Measurements from ENCODE around the gene NEURL4.
"Not testable (repeated sequence)": the region's sequence is repeated elsewhere in the genome, so short reads cannot be mapped to it uniquely, and the experiment has no call there.

The NEURL4 gene

DNA sequence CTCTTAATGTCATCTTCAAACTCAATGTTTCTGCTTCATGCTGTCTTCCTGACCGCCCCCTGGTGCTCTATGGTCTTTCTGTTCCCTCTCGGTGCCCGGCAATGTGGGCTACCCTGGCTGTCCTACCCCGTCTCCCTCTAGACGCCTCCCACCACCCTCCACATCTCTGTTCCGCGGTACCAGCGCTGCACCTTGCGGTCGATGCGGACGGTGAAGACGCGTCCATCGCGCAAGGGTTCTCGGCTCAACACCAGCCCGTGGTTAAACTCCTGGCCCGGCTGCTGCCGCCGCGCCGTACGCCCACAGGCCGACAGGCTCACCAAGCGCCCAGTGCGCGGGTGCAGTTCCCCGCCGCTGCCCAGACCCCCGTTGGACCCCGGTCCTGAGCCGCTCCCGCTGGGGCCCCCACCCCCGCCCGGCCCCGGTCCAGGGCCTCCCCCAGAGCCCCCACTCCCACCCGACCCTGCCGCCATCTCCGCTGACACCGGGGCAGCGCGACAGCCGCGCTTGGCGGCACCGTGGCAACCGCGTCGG is at the start of gene NEURL4:
Gene NEURL4, minus strand, starts transcription at position 496 of the 534 bp plus-strand sequence. Its CDS starts 23 bp downstream, at position 473.
- no peak for FAIRE-seq

DNA sequence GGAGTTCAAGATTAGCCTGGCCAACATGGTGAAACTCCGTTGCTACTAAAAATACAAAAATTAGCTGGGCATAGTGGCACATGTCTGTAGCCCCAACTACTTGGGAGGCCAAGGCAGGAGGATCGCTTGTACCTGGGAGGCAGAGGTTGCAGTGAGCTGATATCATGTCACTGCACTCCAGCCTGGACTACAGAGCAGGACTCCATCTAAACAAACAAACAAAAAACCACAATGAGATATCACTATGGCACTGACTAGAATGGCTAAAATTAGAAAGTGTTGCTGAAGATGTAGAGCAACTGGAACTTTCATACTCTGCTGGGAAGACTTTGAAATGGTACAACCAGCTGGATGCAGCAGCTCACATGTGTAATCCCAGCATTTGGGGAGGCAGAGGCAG is 45.2 kb upstream of the NEURL4 start:
- no peak for FAIRE-seq

DNA sequence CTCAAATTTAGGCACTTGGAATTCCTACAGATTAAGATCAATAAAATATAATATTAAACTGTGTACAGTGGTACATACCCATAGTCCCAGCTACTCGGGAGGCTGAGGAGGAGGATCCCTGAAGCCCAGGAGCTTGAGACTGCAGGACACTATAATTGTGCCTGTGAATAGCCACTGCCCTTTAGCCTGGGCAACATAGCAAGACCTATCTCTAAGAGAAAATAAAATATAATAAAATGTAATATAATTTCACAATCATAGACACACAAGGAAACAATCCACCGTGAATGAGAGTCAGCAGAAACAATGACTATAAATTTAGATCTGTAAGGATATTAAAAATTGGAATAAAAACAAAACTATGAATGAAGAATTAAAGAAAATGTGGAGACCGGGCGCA is 41.7 kb upstream of the NEURL4 start:
- no peak for FAIRE-seq

DNA sequence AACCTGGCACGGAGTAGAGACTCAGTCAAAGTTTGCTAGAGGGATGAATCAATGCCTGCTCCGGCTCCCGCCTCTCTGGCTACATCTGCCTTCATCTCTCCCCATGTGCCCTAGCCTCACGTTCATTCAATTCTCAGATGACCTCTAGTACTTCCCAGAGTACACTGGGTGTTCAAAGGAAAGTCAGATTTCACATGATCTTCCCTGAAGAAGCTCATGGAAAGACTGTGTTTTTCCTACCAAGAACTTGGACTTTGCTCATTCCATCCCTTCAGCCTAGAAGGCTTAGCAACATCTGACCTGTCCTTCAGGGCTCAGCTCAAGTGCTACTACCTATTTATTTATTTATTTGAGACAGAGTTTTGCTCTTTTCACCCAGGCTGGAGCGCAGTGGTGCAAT is 40.7 kb upstream of the NEURL4 start:
- FAIRE-seq = no peak

DNA sequence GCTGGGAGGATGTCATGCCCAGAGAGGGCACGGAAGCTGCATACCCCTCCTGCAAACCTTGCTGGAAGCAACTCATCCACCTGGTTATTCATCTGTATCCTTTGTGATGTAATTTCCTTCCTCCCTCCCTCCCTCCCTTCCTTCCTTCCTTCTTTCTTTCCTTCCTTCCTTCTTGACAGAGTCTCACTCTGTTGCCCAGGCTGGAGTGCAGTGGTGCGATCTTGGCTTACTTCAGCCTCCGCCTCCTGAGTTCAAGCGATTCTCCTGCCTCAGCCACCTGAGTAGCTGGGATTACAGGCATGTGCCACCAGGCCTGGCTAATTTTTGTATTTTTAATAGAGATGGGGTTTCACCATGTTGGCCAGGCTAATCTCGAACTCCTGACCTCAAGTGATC is 39.5 kb upstream of the NEURL4 start:
- not testable (repeated sequence) for FAIRE-seq

DNA sequence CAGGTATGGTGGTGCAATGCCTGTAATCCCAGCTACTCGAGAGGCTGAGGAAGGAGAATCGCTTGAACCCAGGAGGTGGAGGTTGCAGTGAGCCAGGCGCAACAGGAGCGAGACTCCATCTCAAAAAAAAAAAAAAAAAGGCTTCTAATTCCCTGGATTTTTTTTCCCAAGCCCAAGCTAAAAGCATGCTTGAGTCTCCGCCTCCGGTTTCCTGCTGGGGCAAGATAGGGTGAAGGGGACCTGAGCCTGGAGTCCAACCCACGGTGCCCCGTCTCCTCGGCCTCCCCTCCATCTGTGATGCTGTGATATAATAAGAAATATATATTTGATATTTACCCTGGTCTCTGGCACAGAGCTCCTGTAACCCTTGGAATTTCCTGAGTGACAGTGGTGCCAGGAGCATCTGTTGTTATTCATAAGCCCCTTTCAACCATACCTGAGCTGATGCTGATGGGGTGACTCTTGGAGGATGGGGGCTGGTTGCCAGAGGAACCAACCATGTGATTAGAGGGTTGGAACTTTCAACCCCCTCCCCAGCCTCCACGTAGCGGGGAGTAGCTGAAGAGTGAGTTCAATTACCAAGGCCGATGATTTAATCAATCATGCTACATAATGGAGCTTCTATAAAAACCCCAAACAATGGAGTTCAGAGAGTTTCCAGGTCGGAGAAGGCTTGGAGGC is 38.9 kb upstream of the NEURL4 start:
- FAIRE-seq = no peak

DNA sequence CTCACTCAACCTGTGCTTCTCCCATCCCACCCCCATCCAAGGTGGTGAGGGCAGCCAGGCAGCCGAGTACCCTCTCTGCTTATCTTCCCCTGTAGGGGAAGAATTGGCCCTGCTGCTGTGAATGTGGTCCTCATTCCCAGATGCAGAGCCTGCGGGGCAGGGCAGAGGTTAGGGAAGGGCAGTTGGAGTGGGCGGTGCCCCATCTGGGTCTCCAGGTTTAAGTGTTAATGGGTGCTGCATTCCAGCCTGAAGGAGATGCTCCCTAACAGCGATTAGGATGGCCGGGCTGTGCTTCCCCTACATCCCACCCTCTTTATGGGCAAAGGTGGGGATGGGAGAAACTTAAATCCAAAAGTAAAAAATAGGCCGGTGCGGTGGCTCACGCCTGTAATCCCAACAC is 37.9 kb upstream of the NEURL4 start:
- no peak for FAIRE-seq

DNA sequence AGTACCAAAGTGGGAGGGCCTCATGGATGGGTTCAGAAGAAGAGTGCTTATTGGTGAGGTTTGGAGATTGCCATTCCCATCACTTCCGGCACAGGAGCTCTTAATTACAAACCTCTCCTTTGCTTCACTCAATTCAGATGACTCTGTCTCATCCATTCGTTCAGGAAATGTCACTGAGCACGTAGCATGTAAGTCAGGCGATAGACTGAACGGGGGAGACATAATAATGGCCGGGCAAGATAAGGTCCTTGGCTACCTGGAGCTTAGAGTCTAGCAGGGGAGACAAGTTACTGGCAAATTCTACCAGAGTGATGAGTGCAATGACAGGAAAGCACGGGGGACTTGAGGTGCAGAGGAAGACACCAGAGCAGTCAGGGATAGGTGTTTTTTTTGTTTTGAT is 36.8 kb upstream of the NEURL4 start:
- FAIRE-seq = not testable (repeated sequence)

DNA sequence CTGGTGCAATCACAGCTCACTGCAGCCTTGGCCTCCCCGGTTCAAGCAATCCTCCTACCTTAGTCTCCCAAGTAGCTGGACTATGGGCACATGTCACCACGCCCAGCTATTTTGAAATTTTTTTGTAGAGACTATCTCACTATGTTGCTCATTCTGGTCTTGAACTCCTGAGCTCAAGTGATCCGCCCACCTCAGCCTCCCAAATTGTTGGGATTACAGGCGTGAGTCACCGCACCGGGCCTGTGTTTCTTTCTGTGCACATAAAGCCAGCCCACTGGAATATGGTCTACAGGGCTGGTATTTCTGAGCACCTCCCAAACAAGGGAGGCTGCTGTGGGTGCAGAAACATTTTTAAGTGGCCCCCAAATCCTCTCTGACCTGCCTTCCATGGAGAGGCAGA is 34.2 kb upstream of the NEURL4 start:
- no peak for FAIRE-seq

DNA sequence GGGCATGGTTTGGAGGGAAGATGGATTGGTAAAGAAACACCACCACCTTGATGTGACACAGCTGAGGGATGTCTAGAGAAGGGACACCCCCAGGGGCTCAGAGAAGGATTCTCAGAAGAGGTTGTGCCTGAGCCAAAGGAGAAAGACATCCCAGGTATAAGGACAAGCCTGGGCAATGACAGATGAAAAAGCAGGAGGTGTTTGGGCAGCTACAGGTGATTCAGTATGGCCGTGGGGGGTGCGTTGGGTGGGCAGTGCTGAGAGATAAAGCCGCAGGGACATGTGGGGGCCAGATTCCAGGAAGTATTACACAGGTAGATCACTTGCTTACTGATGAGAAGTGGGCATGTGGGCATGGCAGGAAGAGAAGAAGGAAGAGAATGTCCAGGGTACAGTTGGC is 32.8 kb upstream of the NEURL4 start:
- FAIRE-seq = no peak

DNA sequence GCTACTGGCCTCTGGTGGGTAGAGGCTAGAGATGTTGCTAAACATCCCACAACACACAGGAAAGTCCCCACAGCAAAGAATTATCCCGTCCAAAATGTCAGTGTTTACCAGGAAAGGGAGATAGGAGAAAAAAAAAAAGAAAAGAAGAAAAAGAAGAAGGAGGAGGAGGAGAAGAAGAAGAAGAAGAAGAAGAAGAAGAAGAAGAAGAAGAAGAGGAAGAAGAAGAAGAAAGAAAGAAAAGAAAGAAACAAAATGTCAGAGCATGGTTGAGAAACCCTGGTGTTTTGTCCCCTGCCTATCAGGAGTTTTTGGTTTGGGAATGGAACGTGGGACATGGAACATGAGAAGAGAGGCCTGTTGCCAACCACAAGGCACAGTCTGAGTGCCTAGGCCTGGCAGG is 28.2 kb upstream of the NEURL4 start:
- no peak for FAIRE-seq

DNA sequence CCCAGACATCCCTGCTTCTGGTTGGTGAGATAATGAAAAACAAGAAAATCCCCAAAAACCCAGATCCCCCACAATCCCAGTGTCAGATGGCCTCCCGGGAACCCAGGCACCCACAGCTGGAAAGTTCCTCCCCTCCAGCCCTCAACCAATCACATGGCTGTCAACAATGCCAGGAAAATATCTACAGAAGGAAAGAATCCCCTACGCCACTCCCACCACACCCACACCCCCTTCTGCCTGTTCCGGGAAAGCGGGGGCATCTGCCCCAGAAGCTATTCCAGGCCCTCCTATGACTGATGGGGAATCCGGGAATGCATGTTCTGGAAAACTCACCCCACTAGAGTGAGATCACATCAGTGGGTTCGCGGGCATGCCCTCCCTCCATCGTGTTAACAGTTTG is 27.6 kb upstream of the NEURL4 start:
- FAIRE-seq = no peak

DNA sequence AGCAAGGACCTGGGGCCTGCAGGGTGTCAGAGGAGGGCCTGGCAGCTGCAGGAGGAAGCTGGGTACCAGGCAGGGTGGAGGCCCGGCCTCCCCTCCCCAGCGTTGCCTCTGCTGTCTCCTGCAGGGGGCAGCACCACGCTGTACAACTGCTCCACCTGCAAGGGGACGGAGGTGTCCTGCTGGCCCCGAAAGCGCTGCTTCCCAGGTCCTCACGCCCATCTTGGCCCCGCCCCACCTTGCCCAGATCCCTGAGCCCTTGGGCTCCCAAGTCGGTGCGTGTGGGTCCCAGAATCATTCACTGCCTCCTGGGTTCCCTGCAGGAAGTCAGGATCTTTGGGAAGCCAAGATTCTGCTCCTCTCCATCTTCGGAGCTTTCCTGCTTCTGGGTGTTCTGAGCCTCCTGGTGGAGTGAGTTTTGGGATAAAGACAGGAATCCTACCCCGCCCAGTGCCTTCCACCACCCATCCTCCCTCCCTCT is 27.0 kb upstream of the NEURL4 start:
- no peak for FAIRE-seq

DNA sequence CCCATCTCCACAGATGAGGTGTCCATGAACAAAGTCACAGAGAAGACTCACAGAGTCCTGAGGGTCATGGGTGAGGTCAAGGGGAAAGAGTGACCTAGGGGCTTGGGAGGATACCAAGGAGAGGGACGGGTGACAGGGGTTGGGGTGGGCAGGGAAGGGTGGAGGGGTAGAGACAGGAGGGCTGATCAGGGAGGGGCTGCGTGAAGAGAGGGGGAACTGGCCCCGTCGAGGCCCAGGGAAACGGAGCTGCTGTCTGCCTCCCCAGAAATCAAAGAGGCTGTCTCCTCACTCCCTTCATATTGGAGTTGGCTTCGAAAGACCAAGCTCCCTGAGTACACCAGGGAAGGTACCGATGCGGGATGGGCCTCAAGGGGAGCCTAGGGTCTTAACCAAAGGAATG is 26.4 kb upstream of the NEURL4 start:
- no peak for FAIRE-seq

DNA sequence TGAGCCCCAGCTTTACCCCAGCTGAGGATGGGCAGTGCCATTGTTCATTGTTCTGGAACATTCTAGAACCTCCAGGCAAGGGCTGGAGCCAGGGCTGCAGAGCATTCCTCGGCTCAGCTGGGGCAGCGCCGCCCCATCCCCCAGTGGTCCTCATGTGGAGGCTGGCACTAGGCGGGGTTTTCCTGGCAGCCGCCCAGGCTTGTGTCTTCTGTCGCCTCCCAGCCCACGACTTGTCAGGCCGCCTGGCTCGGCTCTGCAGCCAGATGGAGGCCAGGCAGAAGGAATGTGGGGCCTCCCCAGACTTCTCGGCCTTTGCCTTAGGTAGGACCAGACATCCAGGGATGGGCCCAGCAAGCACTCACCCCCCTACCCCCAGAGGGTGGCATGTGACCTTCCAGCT is 25.9 kb upstream of the NEURL4 start, which contains the start of gene TMEM95:
Gene TMEM95, plus strand, starts transcription at position 104 of the 400 bp plus-strand sequence. Its CDS starts 49 bp downstream, at position 153.
- FAIRE-seq = no peak

DNA sequence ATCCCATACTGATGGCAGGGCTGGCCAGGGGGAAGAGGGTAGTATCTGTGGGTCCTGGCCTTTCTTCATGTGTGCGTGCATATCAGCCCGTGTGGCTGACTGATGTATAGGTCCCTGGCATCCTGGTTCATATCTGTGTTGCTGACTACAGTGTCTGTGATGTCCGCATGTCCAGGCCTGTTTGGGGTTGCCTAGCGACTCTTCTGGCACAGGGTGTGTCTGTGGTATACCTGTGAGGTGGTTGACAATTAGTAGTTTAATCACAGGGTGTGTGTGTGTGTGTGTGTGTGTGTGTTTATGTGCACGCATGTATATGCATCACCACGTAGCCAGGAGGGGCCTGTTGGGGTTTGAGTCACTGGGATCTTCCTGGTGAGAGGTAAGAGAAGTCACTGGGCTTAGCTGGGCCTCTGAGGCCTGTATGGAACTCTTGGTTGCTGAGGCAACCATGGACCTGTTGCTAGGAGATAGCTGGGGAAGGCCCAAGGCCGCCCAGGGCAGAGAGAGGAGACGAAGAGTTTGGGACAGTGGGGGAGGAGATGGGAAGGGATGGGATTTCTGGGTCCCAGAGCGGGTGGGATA is 25.2 kb upstream of the NEURL4 start:
- FAIRE-seq = no peak

DNA sequence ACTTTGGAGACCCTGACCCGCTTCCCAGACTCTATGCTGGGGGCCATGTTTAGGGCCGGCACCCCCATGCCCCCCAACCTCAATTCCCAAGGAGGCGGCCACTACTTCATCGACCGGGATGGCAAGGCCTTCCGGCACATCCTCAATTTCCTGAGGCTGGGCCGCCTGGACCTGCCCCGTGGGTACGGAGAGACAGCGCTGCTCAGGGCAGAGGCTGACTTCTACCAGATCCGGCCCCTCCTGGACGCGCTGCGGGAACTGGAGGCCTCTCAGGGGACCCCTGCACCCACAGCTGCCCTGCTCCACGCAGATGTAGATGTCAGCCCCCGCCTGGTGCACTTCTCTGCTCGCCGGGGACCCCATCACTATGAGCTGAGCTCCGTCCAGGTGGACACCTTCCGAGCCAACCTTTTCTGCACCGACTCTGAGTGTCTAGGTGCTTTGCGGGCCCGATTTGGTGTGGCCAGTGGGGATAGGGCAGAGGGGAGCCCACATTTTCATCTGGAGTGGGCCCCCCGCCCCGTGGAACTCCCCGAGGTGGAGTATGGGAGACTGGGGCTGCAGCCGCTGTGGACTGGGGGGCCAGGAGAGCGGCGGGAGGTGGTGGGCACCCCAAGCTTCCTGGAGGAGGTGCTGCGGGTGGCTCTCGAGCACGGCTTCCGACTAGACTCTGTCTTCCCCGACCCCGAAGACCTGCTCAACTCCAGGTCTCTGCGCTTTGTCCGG is 23.9 kb upstream of the NEURL4 start:
- FAIRE-seq = no peak

DNA sequence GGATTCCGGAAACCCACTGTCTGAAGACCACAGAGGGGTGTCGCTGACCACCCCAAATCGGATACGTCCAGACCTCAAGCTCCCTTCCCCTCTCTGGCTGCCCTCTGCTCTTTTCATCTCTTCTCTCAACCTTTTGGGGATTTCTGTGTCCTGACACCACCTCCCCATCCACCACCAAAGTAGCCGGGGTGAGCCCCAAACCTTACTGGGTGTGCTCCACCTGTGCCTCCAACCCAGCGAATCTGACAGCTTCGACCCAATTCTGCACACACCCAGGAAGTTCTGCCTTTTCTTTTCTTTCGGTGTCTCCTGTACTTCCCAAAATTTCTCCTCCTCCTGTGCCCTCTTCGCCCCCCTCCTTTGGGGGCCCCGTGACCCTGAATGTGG is 23.4 kb upstream of the NEURL4 start:
- no peak for FAIRE-seq

DNA sequence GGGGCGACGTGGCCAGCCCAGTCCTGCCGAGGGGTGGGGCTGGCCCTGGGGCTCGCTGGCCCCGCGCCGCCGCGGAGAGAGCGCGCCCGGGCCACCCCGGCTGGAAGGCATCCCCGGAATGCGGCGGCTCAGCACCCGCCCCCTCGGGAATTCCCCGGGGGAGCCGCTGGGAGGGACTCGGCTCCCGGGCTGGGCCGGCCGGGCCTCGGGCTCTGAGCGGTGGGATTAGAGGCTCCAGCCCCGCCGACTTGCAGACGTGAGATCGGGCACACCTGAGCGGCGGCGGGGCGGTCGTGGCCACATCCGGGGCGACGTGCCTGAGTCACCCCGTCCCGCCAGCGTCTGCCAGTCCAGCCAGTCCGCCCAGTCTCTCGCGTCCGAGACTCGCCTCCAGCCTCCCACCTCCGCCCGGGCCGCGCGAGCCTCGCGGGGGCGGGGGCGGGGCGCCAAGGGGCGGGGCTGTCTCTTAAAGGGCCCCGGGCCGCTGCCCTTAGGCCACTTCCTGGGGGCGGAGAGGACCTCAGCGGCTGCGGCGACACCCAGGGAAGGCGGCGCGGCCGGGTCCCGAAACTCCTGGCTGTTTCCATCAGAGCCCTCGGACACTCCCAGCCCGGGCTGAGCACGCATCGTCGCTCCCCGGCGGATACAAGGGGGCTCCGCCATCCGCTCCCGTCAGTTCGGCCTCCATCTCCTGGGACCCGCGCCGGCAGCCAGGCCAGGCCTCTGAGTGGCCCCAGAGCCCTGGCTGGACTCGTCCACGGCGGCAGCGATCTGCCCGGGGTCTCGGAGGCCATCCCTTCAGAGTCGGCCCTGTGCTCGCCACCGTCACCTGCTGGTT is 22.7 kb upstream of the NEURL4 start, which contains the start of gene KCTD11:
Gene KCTD11, plus strand, starts transcription at position 498 of the 838 bp plus-strand sequence.
- FAIRE-seq = no peak

DNA sequence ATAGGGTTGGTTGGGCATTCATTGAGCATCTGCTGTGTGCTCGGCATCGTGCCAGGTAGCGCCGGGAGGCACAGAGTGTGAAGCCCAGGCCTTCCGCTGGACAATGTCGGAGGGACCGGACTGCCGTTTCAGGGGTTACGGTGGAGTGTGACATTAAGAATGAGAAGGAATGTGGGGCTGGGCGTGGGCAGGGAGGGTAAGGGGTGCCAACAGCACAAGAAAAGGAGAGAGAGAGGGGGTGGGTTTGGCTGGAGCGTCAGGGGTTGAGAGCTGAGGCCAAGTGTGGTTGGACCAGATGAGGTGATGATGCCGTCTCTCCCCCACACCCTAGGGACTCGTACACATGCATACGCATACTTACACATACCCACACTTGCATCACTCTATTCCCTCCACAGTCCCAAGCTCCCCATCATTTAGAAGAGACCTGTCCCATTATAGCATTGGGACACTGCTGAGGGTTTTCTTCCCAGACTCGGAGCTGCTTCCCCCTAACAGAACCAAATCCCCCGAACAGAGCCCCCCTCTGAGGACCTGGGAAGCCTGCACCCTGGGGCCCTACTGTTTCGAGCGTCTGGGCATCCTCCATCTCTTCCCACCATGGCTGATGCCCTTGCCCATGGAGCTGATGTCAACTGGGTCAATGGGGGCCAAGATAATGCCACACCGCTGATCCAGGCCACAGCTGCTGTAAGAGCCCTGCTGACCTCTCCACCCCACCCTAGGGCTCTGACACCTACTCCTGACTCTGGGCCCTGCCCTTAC is 19.5 kb upstream of the NEURL4 start:
- no peak for FAIRE-seq

DNA sequence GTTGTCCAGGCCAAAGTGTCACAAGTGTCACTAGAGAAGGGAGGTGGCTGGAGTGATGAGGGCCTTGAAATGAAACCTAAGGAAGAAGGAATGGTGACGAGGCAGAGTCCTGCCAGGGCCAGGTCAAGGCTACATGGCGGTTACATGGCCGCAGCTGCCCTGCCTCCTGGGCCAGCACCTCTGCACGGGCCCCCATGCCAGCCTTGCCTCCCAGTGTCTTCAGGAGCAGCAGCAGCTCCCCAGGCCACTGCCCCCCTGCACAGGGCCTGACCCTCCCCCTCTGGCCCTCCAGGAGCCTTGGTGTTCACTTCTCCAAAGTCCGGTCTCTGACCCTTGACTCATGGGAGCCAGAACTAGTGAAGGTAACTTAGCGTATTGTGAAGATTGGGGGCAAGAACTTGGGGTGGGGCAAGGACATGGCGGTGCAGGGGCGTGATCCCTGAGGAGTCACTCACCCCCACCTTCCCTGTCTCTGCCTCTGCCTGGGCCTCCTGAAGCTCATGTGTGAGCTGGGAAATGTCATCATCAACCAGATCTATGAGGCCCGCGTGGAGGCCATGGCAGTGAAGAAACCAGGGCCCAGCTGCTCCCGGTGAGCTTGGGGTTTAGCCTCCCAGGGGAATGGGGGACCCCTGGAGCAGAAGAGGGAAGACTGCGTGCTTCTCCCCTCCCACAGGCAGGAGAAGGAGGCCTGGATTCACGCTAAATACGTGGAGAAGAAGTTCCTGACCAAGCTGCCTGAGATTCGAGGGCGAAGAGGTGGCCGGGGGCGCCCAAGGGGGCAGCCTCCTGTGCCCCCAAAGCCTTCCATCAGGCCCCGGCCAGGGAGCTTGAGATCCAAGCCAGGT is 18.7 kb upstream of the NEURL4 start:
- no peak for FAIRE-seq
